Vagina (tissue), 2 donors: Measurements from ENCODE around the gene WWOX. TPM values are rescaled to one million over a fixed set of nuclear protein-coding genes. Genes with fewer than 3 reads are reported as not detected.
"Not testable (repeated sequence)": the region's sequence is repeated elsewhere in the genome, so short reads cannot be mapped to it uniquely, and the experiment has no call there.

ENCODE experiments used
- DNase-seq, 2 donors: peaks; one replicate each; pipeline ENCODE4 v3.0.0-alpha.2; 2017; ENCODE audit errors: extremely low spot score in 2 of 2
- H3K27ac ChIP-seq: fragments of 200-600 bp; sonication (generic); one replicate; pipeline ENCODE4 v1.5.1; 2019
- H3K27me3 ChIP-seq: fragments of 200-600 bp; sonication (generic); one replicate; pipeline ENCODE4 v1.5.1; 2019
- H3K36me3 ChIP-seq, 2 donors: fragments of 200-600 bp; sonication (generic); one replicate each; pipeline ENCODE4 v1.5.1; 2017 to 2019
- H3K4me1 ChIP-seq: fragments of 200-600 bp; sonication (generic); one replicate; pipeline ENCODE4 v1.5.1; 2019
- H3K4me3 ChIP-seq, 2 donors: fragments of 200-600 bp; sonication (generic); 1 replicate in 1 of 2; 2 replicates in 1 of 2; pipeline ENCODE4 v1.5.1; 2016 to 2019
- H3K9me3 ChIP-seq: fragments of 200-600 bp; sonication (generic); one replicate; pipeline ENCODE4 v1.5.1; 2019
- POLR2A ChIP-seq, 2 donors: fragments of 450-650 bp; IDR thresholded peaks; one replicate each; pipeline ENCODE4 v1.6.1; 2017; ENCODE audit warnings: antibody characterized with exemption in 2 of 2, mild to moderate bottlenecking in 2 of 2, moderate library complexity in 2 of 2
- POLR2AphosphoS5 ChIP-seq, 2 donors: sonication (generic); formaldehyde crosslinking; IDR thresholded peaks; one replicate each; pipeline ENCODE4 v1.9.0; 2017; ENCODE audit warnings: antibody characterized with exemption in 2 of 2, mild to moderate bottlenecking in 2 of 2, low read depth in 1 of 2; ENCODE audit not compliant: insufficient read depth in 1 of 2
- intact Hi-C: fragments of 100-400 bp; cut with DNase I; formaldehyde crosslinking; loops from one replicate; pipeline ENCODE4 v1.15.1; 2023
- total RNA-seq: library from RNA; depleted of rRNA; stranded (reverse); fragments of >200 nt; gene quantifications from one replicate; pipeline ENCODE4 v1.2.3, GENCODE V29; 2016
- TF ChIP-seq, protein P1 (sequence below), 3 experiments: fragments of 450-650 bp in 2 of 3; fragments of 200-600 bp in 1 of 3; sonication (generic) in 1 of 3; IDR thresholded peaks; one replicate each; pipeline ENCODE4 v1.5.1; 2017 to 2019; ENCODE audit warnings: antibody characterized with exemption in 3 of 3, mild to moderate bottlenecking in 2 of 3, moderate library complexity in 2 of 3

WWOX gene
- total RNA-seq, 1 donor from 2014 or later: 33.1 TPM

DNA sequence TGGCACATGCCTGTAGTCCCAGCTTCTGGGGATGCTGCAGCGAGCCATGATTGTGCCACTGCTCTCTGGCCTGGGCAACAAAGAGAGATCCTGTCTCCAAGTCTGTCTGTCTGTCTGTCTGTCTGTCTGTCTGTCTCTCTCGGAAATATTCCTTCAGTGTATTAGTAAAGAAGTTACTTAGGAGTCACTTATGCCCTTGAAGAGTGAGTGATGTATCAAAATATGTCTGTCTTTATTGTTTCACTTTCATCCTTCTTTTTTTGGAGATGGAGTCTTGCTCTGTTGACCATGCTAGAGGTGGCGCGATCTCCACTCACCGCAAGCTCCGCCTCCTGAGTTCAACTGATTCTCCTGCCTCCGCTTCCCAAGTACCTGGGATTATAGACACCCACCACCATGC lies 410.5 kb downstream of the WWOX start:
- TF ChIP-seq, protein P1, sequence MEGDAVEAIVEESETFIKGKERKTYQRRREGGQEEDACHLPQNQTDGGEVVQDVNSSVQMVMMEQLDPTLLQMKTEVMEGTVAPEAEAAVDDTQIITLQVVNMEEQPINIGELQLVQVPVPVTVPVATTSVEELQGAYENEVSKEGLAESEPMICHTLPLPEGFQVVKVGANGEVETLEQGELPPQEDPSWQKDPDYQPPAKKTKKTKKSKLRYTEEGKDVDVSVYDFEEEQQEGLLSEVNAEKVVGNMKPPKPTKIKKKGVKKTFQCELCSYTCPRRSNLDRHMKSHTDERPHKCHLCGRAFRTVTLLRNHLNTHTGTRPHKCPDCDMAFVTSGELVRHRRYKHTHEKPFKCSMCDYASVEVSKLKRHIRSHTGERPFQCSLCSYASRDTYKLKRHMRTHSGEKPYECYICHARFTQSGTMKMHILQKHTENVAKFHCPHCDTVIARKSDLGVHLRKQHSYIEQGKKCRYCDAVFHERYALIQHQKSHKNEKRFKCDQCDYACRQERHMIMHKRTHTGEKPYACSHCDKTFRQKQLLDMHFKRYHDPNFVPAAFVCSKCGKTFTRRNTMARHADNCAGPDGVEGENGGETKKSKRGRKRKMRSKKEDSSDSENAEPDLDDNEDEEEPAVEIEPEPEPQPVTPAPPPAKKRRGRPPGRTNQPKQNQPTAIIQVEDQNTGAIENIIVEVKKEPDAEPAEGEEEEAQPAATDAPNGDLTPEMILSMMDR (IDR thresholded peaks at IDR 0.05): no peak
- TF ChIP-seq POLR2A (IDR thresholded peaks at IDR 0.05): no peak
- TF ChIP-seq POLR2AphosphoS5 (IDR thresholded peaks at IDR 0.05; ENCODE audit: insufficient read depth in 1 of 2, low read depth in 1 of 2): no peak
- Histone ChIP-seq H3K27ac (no peak overlapping the region), H3K27me3 (no peaks in the 10 kb centered on the region), H3K4me1 (no peaks in the 10 kb centered on the region), H3K9me3 (no peaks in the 10 kb centered on the region), H3K4me3 (no peak overlapping the region), H3K36me3 (no peaks in the 10 kb centered on the region)
- no peak for DNase-seq
- intact Hi-C loops: no loop called here

DNA sequence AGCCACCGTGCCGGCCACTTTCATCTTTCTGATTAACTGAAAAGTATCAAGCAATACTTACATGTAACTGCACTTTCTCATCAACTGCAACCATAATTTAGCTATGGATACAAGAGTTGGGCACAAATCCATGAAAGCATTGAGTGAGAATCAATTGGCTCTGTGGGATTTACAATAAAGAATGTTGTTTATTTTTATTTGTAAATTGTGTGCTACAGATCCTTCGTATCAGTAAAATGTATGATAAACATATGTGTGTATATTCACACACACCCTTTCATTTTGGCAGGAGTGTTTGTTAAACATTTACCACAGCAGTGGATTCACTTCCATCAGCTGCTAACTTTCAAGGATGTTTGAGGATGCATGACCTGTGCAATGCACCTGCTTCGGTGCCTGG lies 411.0 kb downstream of the WWOX start:
- H3K4me3 ChIP-seq: no peak overlapping the region
- H3K36me3 ChIP-seq: no peaks in the 10 kb centered on the region
- no peak for DNase-seq
- no peaks in the 10 kb centered on the region for H3K27me3 ChIP-seq
- intact Hi-C loops: no loop called here
- H3K9me3 ChIP-seq: no peaks in the 10 kb centered on the region
- TF ChIP-seq POLR2AphosphoS5 (IDR thresholded peaks at IDR 0.05; ENCODE audit: insufficient read depth in 1 of 2, low read depth in 1 of 2) (no peak), POLR2A (IDR thresholded peaks at IDR 0.05) (no peak)
- TF ChIP-seq, protein P1 (IDR thresholded peaks at IDR 0.05): no peak
- no peaks in the 10 kb centered on the region for H3K4me1 ChIP-seq
- H3K27ac ChIP-seq: no peak overlapping the region

DNA sequence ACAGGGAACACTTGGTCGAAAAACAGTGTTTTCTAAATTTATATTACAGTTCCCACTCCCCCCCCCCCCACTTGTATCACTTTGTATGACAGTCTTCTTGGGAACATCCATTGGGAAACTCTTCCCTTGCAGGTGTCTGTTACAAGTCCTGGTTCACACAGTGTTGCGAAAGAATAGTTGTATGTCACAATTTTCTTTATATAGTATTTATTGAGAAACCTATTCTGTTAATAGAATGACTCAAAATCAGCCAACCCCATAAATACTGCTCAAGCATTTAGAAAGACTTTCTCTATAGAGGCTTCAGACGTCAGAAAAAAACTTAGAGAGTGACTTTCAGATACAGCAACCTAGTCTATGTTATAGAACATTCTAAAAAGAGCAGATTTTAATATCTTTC lies 414.4 kb downstream of the WWOX start:
- no peak for DNase-seq
- Histone ChIP-seq H3K27me3 (no peaks in the 10 kb centered on the region), H3K36me3 (no peaks in the 10 kb centered on the region), H3K4me1 (no peaks in the 10 kb centered on the region), H3K27ac (no peak overlapping the region), H3K9me3 (no peaks in the 10 kb centered on the region), H3K4me3 (no peak overlapping the region)
- TF ChIP-seq, protein P1 (IDR thresholded peaks at IDR 0.05): no peak
- TF ChIP-seq POLR2AphosphoS5 (IDR thresholded peaks at IDR 0.05; ENCODE audit: insufficient read depth in 1 of 2, low read depth in 1 of 2) (no peak), POLR2A (IDR thresholded peaks at IDR 0.05) (no peak)
- intact Hi-C loops: no loop called here

DNA sequence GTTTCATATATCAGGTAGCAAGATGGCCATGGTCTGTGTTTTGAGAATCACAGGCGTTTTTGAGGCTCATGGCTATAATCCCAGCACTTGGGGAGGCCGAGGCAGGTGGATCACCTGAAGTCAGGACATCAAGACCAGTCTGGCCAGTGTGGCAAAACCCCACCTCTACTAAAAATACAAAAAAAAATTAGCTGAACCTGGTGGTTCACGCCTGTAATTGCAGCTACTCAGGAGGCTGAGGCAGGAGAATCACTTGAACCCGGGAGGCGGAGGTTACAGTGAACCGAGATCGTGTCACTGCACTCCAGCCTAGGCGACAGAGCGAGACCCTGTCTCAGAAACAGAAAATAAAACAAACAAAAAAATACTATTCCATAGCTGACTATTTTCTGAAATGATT lies 415.4 kb downstream of the WWOX start:
- H3K36me3 ChIP-seq, intact Hi-C loops: not testable (repeated sequence)

DNA sequence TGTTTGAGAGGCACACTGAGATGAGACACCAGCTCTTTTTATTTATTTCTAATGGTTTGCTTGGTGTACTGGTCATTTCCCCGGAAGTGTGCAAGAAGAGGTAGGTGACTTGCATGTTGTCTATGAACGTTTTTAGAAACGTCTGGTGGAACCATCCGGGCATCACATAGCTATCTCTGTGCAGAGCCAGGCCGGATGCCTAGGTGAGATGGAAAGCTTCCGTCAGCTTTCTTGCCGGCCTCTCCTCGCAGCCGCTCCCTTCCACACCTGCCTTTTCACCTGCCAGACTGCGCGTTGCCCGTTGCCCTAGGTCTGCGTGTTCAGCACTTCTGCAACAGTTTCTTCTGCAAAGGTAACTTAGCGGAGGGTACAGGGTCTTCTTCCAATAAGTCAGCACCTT lies 416.0 kb downstream of the WWOX start:
- no peaks in the 10 kb centered on the region for H3K9me3 ChIP-seq
- no peaks in the 10 kb centered on the region for H3K27me3 ChIP-seq
- no peak for DNase-seq
- H3K36me3 ChIP-seq: no peaks in the 10 kb centered on the region
- no peak overlapping the region for H3K4me3 ChIP-seq
- TF ChIP-seq POLR2AphosphoS5 (IDR thresholded peaks at IDR 0.05; ENCODE audit: insufficient read depth in 1 of 2, low read depth in 1 of 2) (no peak), POLR2A (IDR thresholded peaks at IDR 0.05) (no peak)
- TF ChIP-seq, protein P1 (IDR thresholded peaks at IDR 0.05): no peak
- no peaks in the 10 kb centered on the region for H3K4me1 ChIP-seq
- no peak overlapping the region for H3K27ac ChIP-seq
- intact Hi-C loops: no loop called here

More for the DNA sequence above, 415.4 kb downstream of the WWOX start:
- not testable (repeated sequence) for H3K9me3 ChIP-seq, H3K4me1 ChIP-seq, DNase-seq, H3K4me3 ChIP-seq, H3K27me3 ChIP-seq, H3K27ac ChIP-seq
